Activated CD4-positive, alpha-beta T cell treated with anti-CD3 and anti-CD28 coated beads, Interleukin-2, amount 50 U/mL, for 4 hours (primary cell): Measurements from ENCODE around the gene PLAU.
"Not testable (repeated sequence)": the region's sequence is repeated elsewhere in the genome, so short reads cannot be mapped to it uniquely, and the experiment has no call there.

Experiments
- DNase-seq, 2 experiments: peaks; one replicate each; pipeline ENCODE4 v3.0.0-alpha.2; 2020

PLAU gene

DNA sequence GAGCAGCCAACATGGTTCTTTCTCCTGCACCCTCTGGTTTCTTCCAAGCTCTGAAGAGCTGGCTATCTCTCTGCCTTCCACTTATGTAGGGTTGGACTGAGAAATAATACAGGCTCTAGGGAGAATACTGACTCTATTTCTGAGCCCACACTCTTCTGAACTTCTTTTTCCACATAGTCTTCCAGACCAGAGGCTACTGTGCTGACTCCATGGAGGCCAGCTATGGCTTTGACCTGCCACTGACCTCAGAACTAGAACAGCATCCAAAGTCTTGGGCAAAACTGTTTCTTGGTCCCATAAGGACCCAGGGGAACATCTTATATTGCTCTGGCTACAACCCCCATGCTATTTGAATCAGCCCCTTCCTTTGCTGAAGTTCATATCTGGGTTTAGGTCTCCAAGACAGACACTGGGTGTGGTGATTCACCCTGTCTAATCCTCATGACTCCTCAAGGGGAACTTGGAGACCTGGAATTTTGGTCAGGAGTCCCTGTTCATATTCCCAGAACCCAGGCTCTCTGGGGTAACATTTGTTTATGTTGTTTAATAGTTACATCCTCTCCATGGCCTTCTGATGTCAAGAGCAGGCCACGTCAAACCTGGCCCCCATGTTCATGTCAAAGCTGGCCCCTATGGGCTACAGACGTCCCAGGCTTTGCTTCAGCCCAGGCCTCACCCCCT is 12.1 kb upstream of the PLAU start:
- DNase-seq = no peak

DNA sequence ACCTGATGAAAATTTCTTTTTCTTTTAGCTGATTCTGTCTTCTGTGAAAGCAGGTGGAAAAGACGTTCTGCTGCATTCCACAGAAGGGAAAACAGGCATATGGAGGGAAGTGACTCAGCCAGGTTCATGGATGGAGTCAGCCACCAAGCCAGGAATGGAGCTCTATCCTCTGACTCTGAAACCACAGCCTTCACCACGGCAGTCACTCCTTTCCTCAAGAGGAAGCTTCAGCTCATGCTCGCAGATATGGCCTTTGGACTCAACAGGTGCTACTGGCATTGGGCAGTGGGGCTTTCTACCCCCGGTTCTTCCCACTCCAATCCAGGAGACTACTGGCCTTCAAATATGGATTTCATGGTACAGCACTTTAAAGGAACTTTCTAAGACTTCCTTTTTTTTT is 11.5 kb upstream of the PLAU start:
- no peak for DNase-seq

DNA sequence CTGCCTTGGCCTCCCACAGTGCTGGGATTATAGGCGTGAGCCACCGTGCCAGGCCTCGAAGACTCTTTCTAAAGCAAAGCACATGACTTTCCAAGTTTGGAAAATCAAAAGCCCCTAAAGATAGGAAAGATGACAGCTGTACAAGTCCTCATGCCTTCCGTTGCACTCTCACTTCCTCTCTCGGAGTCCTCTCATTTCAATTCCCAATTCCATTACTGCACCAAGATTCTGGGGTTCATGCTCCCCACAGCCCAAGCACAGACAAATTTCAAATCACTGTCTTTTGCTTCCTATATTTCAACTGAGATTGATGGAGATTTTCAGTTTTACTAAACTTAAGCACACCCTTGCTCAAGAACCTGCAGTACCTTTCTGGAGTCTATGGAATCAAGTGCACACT is 10.9 kb upstream of the PLAU start:
- DNase-seq = no peak

DNA sequence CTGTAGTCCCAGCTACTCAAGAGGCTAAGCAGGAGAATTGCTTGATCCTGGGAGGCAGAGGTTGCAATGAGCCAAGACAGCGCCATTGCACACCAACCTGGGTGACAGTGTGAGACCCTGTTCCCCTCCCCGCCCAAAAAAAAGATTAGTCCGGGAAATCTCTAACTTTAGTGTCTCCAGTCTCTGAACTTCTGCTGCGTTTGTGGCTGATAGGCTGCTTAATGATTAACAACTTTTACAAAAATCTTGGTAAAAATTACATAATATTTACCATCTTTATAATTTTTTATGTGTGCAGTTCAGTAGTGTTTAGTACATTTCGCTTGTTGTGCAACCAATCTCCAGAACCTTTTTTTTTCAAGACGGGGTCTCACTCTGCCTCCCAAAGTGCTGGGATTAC is 9.7 kb upstream of the PLAU start:
- DNase-seq = no peak

DNA sequence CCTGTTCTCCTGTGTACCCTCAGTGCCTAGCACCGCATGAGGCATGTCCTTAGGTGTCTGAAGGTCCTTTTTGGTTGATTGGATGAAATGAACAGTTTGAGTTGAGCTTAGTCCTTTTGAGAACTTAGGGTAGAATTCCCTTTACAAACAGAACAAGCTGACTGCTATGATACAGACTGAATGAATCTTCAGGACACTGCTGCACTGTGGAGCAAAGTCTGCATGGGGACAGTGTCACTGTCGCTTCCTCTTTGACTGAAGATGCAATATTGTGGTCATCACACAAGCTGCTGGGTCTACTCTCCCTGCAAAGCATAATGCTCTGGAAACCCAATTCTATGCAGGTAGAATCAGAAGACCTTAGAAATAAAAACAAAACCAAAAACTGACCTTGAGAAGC is 8.6 kb upstream of the PLAU start:
- DNase-seq = no peak

DNA sequence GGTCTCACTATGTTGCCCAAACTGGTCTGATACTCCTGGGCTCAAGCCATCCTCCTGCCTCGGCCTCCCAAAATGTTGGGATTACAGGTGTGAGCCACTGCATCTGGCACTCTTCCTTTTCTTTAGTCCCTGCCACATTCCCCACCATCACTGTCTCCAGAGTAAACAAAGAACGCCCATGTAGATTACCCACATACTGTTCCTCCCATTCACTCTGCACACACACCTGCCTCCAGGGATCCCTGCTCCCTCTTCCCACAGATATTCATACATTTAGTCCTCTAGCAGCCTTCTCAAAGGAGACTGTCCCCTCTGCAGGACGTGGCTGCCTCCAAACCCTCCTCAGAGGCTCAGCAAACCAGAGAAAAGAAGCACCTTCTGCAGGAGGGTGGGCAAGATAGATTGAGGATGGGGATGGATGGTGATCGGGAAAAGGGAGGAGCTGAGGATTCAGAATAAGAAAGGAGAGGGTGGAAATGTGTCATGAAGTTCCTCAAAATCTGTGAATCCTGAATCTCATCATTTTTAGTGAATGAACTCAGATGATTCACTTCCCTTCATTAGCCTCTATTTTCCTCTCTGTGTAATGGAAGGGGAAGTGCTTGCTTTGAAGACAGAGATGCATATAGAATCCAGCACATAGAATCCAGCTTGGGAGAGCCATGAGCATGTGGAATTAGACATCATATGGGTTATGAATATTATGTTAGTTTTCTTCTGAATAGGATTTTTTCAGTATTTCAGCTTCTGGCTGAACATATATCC is 5.5 kb upstream of the PLAU start:
- no peak for DNase-seq

DNA sequence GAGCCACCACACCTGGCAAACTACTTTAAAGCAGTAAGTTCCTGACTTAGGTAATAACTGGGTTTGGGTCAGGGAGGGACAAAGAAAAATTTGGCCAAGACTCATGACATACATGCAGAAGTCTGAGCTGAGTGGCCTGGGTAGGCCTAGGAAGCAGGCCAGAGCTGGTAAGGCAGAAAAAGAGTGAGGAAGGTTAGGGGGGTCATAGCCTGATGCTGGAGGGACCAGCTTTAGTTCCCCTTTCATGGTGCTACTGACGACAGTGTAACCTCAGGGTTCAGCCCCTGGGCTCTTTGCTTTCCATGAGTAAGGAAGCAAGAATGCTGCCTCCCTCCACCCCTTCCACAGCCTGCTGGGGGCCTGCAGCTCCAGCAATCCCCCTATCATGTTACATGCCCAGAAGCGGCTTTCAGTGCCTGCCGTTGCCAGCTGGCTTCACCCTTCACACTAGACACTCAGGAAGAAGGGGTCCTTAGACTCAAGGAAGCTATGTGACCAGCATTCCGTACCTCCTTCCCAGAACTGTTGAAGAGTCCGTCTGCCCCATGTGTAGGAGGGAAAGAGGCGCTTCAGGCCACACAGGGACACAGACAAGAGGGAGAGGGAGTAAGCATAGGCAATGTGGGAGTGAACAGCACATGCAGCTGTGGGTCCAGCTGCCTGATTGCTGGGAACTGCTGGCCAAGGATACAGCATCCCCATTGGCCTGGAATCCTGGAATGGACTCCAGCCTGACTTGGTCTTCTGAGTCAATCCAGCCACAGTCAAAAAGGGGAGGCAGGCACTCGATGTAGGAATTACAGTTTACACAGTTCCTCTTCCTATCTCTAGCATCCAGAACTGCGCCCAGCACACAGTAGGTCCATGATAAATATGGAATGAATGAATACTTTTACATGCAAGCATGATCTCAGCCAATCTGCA is 4.1 kb upstream of the PLAU start:
- no peak for DNase-seq

DNA sequence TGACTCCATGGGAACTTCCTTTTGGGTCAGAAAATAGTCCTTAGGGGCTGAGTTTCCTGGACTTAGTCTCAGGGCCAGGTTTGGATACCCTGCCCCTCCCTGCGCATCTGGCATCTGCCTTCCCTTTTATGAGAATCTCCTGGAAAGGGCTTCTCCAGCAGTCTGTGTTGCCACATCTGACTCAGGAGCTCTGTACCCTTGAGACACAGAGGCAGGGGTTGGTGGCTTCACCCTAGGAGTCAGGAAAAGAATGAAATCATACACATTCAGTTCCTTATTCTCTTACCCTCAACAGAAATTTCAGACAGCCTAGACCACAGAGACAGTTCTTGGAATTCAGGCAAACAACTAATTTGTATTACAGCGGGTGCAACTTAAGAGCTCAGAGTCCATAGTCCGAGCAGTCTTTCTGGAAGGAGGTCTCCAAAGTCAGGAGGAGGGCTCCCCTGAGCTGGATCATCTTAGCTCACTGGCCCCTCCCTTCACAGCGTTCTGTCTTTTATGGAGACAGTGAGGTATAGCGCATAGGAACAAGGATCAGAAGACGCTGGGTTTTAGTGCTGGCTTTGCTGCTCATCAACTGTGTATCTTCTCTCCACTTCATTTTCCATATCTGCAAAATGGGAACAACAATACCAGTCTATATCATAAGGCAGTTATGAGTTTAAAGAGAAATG is 3.0 kb upstream of the PLAU start:
- DNase-seq = no peak

DNA sequence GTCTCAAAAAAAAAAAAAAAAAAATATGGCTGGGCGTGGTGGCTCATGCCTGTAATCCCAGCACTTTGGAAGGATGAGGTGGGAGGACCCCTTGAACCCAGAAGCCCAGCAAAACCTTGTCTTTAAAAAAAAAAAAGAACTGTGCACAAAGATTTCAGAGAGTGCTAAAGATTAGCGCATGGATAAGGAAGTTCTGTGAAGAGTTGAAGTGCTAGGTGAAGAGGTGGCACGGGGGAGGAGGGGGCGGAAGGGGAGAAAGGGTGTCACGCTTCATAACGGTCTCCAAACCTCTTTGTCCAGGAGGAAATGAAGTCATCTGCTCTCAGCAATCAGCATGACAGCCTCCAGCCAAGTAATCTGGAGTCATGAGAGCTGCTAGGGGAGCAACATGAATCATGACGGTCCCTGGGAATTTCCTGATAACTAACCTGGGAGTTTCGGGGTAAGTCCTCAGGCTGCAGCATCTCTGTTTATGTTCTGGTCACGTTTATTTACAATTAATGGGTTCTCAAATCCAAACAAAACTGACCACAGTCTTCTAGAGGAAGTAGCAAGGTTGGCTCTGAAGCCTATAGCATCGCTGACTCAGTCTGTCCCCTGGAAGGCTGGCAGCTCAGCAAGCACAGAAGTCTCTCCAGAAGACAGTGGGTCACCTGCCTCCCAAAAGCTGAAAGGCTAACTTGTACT is 1.9 kb upstream of the PLAU start:
- peak; percentile 76 to 82 for DNase-seq

DNA sequence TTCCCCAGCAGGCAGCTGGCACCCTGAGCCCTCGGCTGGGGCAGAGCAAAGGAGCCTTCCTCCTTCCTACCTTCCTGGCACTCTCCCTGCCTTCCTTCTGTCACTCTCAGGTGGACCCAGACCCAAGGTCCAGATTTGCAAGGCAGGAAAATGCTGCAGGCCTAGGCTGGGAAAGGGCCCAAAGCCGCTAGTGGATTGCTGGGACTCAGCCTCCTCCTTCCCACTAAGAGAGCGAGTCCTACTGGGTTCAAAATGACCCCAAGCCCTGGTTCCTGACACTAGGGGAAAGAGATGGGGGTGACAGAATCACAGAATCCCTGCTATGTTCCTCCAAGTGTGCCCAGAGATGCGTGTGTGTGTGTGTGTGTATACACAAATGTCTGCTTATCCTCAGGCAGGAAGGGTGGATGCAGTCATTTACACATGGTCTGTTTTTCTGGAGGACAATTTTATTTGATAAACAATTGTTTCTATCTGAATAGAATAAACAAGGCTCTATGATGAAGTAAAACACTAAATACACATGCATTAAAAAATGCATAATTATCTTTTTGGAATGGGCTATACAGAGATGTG is 1.3 kb upstream of the PLAU start:
- DNase-seq = no peak

DNA sequence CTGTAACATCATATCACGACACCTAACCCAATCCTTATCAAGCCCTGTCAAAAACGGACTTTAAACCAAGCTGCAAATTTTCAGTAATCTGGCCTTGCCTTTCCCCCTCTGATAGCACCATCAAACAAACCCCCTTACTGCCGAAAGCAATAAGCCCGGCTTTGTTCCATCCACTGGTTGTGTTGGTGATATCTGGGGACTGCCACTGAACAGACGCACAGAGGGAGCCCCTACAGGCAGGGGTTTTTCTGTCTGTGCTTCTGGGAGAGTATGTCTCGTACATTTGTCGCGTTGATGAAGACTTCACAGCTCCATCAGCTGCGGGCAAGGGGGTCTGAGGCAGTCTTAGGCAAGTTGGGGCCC is 550 bp upstream of the PLAU start:
- no peak for DNase-seq

DNA sequence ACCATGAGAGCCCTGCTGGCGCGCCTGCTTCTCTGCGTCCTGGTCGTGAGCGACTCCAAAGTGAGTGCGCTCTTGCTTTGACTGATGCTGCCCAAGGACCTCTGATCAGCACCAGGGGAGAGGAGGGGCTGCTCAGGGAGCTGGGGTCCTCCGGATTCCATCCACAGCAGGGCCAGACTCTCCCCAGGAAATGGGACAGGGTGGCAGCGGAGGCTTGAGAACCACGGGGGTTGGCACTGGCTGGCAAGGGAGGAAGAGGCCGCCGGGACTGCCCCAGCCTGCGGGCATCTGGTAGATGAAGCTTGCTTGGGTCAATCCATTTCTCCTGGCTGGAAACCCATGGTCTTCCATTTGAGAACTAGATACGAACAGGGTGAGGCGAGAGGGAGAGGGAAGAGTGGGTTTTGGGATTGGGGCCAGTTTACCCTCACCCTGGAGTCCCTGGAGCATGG is 647 bp downstream of the PLAU start:
- DNase-seq = no peak

DNA sequence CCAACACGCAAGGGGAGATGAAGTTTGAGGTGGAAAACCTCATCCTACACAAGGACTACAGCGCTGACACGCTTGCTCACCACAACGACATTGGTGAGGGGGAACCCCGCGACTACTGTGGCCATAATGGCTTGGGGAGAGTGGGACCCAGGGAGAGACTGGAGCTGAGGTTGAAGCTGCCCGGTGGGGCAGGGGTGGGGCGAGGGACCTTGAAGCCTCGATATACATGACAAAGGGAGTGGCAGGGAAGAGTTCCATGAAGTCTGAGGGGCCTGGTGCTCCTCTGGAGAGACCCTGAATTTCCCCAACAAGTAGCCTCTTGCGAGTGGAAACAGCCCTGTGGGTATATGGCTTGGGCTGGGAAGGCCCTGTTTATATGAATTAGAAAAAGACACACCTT is 3.1 kb downstream of the PLAU start:
- no peak for DNase-seq

DNA sequence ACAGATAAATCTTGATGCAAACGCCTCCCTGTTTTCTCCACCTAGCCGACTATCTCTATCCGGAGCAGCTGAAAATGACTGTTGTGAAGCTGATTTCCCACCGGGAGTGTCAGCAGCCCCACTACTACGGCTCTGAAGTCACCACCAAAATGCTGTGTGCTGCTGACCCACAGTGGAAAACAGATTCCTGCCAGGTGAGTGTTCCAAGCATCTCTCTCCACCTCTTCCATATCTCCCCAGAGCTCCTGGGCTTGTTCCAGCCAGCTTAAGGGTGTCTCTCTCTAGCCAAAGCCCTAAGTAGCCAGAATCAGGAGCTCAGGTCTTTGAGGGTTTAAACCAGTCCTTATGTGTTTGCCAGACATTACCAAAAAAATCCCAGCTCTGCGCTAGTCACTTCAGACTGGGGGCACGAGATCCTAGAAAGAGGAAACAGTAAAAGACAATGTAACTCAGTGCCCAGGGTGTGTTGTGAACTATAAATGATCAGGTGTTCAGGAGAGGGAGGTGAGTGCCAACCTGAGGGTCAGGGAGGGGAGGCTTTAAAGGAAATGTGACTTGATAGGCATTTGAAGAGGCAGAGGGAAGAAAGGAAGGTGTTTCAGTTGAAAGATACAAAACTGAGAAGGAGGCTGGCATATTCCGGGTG is 4.4 kb downstream of the PLAU start:
- DNase-seq = no peak

DNA sequence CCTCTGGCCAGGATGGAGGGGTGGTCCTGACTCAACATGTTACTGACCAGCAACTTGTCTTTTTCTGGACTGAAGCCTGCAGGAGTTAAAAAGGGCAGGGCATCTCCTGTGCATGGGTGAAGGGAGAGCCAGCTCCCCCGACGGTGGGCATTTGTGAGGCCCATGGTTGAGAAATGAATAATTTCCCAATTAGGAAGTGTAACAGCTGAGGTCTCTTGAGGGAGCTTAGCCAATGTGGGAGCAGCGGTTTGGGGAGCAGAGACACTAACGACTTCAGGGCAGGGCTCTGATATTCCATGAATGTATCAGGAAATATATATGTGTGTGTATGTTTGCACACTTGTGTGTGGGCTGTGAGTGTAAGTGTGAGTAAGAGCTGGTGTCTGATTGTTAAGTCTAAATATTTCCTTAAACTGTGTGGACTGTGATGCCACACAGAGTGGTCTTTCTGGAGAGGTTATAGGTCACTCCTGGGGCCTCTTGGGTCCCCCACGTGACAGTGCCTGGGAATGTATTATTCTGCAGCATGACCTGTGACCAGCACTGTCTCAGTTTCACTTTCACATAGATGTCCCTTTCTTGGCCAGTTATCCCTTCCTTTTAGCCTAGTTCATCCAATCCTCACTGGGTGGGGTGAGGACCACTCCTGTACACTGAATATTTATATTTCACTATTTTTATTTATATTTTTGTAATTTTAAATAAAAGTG is 6.0 kb downstream of the PLAU start:
- no peak for DNase-seq

DNA sequence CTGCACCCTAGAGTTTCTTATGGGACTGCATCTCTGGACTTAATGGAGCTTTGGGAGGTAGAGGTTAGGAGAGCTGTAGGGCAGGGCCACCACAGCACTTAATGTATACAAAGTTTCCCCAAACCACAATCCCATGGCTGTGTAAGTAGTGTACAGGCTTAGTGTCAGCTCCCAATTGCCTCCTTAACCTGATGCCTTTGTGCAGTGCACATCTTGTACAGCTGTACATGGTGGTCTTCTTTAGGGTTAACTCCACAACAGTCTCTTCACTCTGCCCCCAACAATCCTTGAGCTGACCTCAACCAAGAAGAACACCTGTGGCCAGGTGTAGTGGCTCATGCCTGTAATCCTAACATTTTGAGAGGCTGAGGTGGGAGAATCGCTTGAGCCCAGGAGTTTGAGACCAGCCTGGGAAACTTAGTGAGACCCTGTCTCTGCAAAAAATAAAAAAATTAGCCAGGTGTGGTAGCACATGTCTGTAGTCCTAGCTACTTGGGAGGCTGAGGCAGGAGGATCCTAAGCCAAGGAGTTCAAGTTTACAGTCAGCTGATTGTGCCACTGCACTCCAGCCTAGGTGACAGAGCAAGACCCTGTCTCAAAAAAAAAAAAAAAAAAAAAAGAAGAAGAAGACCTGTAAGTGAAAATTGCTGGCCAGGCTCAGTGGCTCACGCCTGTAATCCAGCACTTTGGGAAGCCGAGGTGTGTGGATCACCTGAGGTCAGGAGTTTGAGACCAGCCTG is 6.8 kb downstream of the PLAU start:
- DNase-seq = no peak

DNA sequence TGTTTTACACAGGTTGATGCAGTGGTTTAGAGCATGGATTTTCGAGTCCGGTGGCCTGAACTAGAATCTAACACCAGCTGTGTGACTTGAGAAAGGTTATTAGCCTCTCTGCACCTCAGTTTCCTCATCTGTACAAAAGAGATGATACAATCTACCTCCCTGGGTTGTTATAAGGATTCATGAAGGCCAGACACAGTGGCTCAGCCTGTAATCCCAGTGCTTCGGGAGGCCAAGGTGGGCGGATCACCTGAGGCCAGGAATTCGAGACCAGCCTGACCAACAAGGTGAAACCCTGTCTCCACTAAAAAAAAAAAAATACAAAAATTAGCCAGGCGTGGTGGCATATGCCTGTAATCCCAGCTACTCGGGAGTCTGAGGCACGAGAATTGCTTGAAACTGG is 8.5 kb downstream of the PLAU start:
- not testable (repeated sequence) for DNase-seq

DNA sequence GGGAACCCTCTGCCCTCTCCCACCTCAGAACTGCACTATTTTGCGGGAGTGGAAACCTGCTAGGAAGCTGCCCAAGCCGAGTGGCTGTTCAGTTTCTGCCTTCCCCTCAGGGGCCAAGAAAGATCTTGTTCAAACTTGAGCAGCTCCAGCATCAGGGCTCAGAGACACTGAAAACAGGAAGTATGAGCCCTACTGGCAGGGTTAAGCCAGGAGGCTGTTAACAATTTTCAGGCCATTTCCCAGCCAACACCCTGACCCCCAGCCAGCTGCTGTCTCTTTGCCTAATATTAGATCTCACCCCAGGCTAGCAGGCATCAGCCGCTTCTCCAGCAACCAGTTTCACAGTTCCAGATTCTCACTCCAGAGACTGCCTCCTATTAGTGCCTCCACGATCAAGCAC is 9.2 kb downstream of the PLAU start:
- DNase-seq = no peak

DNA sequence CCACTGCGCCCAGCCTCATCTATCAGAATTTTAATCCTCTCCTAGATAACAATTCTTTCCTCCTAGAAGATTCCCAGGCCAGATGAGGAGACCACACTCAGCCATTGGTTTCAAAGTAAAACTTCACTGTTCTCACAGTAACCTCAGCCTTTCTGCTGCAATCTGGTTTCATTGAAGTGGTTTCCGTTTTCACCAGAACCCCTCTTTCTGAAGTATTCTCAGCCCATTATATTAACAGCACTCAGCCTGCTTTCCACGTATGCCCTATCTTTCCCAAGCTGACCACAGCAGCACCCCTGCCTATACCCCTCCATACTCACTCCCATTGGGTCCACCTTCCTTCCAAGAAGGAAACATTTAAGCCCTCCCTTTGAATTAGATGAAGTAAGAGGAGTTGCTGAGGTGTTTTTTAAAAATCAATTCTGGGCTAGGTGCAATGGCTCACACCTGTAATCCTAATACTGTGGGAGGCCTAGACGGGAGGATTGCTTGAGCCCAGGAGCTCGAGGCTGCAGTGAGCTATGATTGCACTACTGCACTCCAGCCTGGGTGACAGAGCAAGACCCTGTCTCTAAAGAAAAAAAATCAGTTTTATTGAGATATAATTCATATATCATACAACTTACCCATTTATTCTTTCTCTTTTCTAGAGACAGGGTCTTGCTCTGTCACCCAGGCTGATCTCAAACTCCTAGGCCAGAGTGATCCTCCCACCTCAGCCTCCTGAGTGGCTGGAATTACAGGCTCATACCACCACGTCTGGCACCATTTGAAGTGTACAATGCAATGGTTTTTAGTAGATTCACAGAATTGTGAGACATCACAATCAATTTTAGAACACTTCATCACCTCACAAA is 11.3 kb downstream of the PLAU start:
- no peak for DNase-seq
